ENCODE results near the gene GLRA3. TPM values are rescaled to one million over a fixed set of nuclear protein-coding genes. Genes with fewer than 3 reads are reported as not detected.

GLRA3 gene
- total and polyA plus RNA-seq, 2 donors (not counting 3 experiments of a cell fraction or from before 2014, with no cell fraction given), result not detected

GRCh38 chr4:174607792-174608191, 221.3 kb downstream of the GLRA3 start:
- CTCF ChIA-PET, result no interaction called here
- POLR2A ChIA-PET, result no interaction called here

More at GRCh38 chr4:174607792-174608191, 221.3 kb downstream of the GLRA3 start:
- Histone ChIP-seq H3K27me3 (ENCODE audit: control insufficient read depth in 2 of 2, insufficient read depth in 2 of 2, low read length in 2 of 2) (no peaks in the 10 kb centered on the region), H3K27ac (ENCODE audit: insufficient read depth, low read depth, low read length) (no peak overlapping the region), H3K9me3 (replicated peaks; ENCODE audit: control insufficient read depth, insufficient read depth, low read length) (no peaks in the 10 kb centered on the region), H3K4me1 (ENCODE audit: control insufficient read depth, extremely low read depth, insufficient read depth, low read length) (no peaks in the 10 kb centered on the region), H3K79me2 (ENCODE audit: control insufficient read depth, insufficient read depth, low read length) (no peaks in the 10 kb centered on the region), H3K36me3 (ENCODE audit: control insufficient read depth in 2 of 2, extremely low read depth in 1 of 2, insufficient read depth in 2 of 2, low read length in 2 of 2) (no peaks in the 10 kb centered on the region), H4K20me1 (replicated peaks; ENCODE audit: control insufficient read depth, extremely low read depth, insufficient read depth, low read length) (no peaks in the 10 kb centered on the region), H3K4me2 (ENCODE audit: insufficient read depth, low read length) (no peak overlapping the region), H3K4me3 (replicated peaks in 1 of 3; ENCODE audit: insufficient read depth in 1 of 3, low read depth in 1 of 3, low read length in 3 of 3) (no peak overlapping the region), H3K9ac (replicated peaks; ENCODE audit: extremely low read depth, insufficient read depth, low read length) (no peak overlapping the region), H2AFZ (ENCODE audit: low read depth, low read length) (no peak overlapping the region), H3K9me1 (replicated peaks; ENCODE audit: control insufficient read depth, extremely low read depth, insufficient read depth, low read length) (no peaks in the 10 kb centered on the region)
- TF ChIP-seq MYC (IDR thresholded peaks at IDR 0.05; ENCODE audit: low read depth, low read length) (no peak), FOS (IDR thresholded peaks at IDR 0.05; ENCODE audit: borderline replicate concordance, insufficient read depth, low read length) (no peak), POLR2AphosphoS5 (IDR thresholded peaks at IDR 0.05; ENCODE audit: insufficient read depth, low read depth, low read length) (no peak), JUN (IDR thresholded peaks at IDR 0.05; ENCODE audit: borderline replicate concordance, insufficient read depth, insufficient read length, low read depth) (no peak), CTCF (IDR thresholded peaks at IDR 0.05; ENCODE audit: extremely low read depth in 1 of 2, insufficient read depth in 1 of 2, low read depth in 1 of 2, low read length in 2 of 2) (no peak), GATA2 (IDR thresholded peaks at IDR 0.05; ENCODE audit: insufficient read depth, insufficient read length, low read depth, low read length) (no peak)
- intact Hi-C loops (cut with micrococcal nuclease) (no loop called here), dilution Hi-C loops (cut with MboI; ENCODE audit: extremely low pct_ligation_motif_present, low sequenced_read_pairs) (no loop called here)
- BruUV-seq (replicated peaks), result no TSS peak
- DNase-seq (ENCODE audit: low read depth, low spot score), result no peak
- no peak for FAIRE-seq
